MCF 10A (cell line): ENCODE data around the gene PIGZ. TPM values are rescaled to one million over a fixed set of nuclear protein-coding genes. Genes with fewer than 3 reads are reported as not detected.

Source experiments
- BruUV-seq: library from RNA; stranded (reverse); fragments of 400-500 nt; replicated peaks from 2 replicates; lab custom pipeline; 2021; lab: Mats Ljungman, UMichigan
- CTCF ChIA-PET: fragments of 300-600 bp; sonication (Branson Sonifier 250); formaldehyde crosslinking; extraction: SDS; loops from one replicate; lab custom pipeline; 2021; ENCODE audit warnings: antibody characterized with exemption, inconsistent platforms; lab: Yijun Ruan, JAX
- POLR2A ChIA-PET: fragments of 300-600, 350-650 bp; sonication (Branson Sonifier 250); formaldehyde crosslinking; extraction: SDS; loops from one replicate; lab custom pipeline; 2020; ENCODE audit warnings: antibody characterized with exemption, inconsistent platforms; lab: Yijun Ruan, JAX
- DNase-seq: peaks from one replicate; pipeline ENCODE4 v3.0.0-alpha.2; 2018; ENCODE audit not compliant: unreplicated experiment
- H3K27ac Mint-ChIP-seq: one replicate; pipeline ENCODE4 v1.8.0; 2022; ENCODE audit warnings: mild to moderate bottlenecking, low read depth, mixed read lengths; ENCODE audit not compliant: unreplicated experiment
- H3K27me3 Mint-ChIP-seq: one replicate; pipeline ENCODE4 v1.8.0; 2022; ENCODE audit warnings: mixed read lengths; ENCODE audit not compliant: insufficient read depth, unreplicated experiment
- H3K36me3 Mint-ChIP-seq: one replicate; pipeline ENCODE4 v1.8.0; 2022; ENCODE audit warnings: mild to moderate bottlenecking, moderate library complexity, mixed read lengths; ENCODE audit not compliant: insufficient read depth, unreplicated experiment
- H3K4me1 Mint-ChIP-seq: one replicate; pipeline ENCODE4 v1.8.0; 2022; ENCODE audit warnings: mixed read lengths; ENCODE audit not compliant: insufficient read depth, unreplicated experiment
- H3K4me3 Mint-ChIP-seq: one replicate; pipeline ENCODE4 v1.8.0; 2022; ENCODE audit warnings: mild to moderate bottlenecking, moderate library complexity, mixed read lengths; ENCODE audit not compliant: unreplicated experiment
- H3K9me3 Mint-ChIP-seq: one replicate; pipeline ENCODE4 v1.8.0; 2022; ENCODE audit warnings: mixed read lengths; ENCODE audit not compliant: unreplicated experiment
- CTCF ChIP-seq: fragments of 200-600 bp; IDR thresholded peaks from one replicate; pipeline ENCODE4 v1.8.0; 2022; ENCODE audit warnings: antibody characterized with exemption, mild to moderate bottlenecking; ENCODE audit not compliant: unreplicated experiment
- intact Hi-C: fragments of 100-400 bp; cut with micrococcal nuclease; formaldehyde crosslinking; loops from 2 replicates; pipeline ENCODE4 v1.14.1; 2022
- total RNA-seq: library from RNA; stranded (reverse); gene quantifications from 2 replicates; pipeline ENCODE4 v1.2.3, GENCODE V29; 2022

PIGZ gene
- total RNA-seq, 1 experiment from 2014 or later, result 5.2 TPM

GRCh38 chr3:197007296-197007940 is 38.8 kb upstream of the PIGZ start:
- Mint-ChIP-seq H3K9me3 (no peaks in the 10 kb centered on the region), H3K4me3 (no peak overlapping the region), H3K4me1 (peaks cover 10% of the 10 kb centered on the region), H3K36me3 (no peaks in the 10 kb centered on the region), H3K27ac (no peak overlapping the region), H3K27me3 (no peaks in the 10 kb centered on the region)
- ChIA-PET CTCF (no interaction called here), POLR2A (no interaction called here)
- DNase-seq, result peak; percentile 32
- no peak for TF ChIP-seq CTCF
- BruUV-seq, result no TSS peak
- intact Hi-C loops, result loop anchor here (10.0 kb wide), 1 partner anchor 507 kb away; no protein-coding TSS in a partner anchor

GRCh38 chr3:197006860-197007259 is 38.2 kb upstream of the PIGZ start:
- Mint-ChIP-seq H3K27me3 (no peaks in the 10 kb centered on the region), H3K27ac (no peak overlapping the region), H3K36me3 (no peaks in the 10 kb centered on the region), H3K4me1 (peaks cover 10% of the 10 kb centered on the region), H3K4me3 (no peak overlapping the region), H3K9me3 (no peaks in the 10 kb centered on the region)
- CTCF ChIA-PET, result interaction anchor here (0.6 to 0.8 kb wide), 2 partner anchors 9 to 21 kb away, joined by 3 to 4 read pairs; no protein-coding TSS in a partner anchor
- POLR2A ChIA-PET, result no interaction called here
- no TSS peak for BruUV-seq
- no peak for TF ChIP-seq CTCF
- DNase-seq, result no peak
- intact Hi-C loops, result loop anchor here (10.0 kb wide), 1 partner anchor 508 kb away; no protein-coding TSS in a partner anchor

- DNase-seq, result no peak
- no peak for TF ChIP-seq CTCF
- BruUV-seq, result no TSS peak
- no peak overlapping the region for H3K27ac Mint-ChIP-seq
- H3K27me3 Mint-ChIP-seq, result no peaks in the 10 kb centered on the region
- CTCF ChIA-PET, result interaction anchor here (0.6 to 0.8 kb wide), 3 partner anchors 8 to 29 kb away, joined by 3 to 4 read pairs (median 3); no protein-coding TSS in a partner anchor
- peaks cover 10% of the 10 kb centered on the region for H3K4me1 Mint-ChIP-seq
- intact Hi-C loops, result loop anchor here (10.0 kb wide), 1 partner anchor 508 kb away; no protein-coding TSS in a partner anchor
- H3K9me3 Mint-ChIP-seq, result no peaks in the 10 kb centered on the region
- POLR2A ChIA-PET, result no interaction called here
- H3K4me3 Mint-ChIP-seq, result no peak overlapping the region
- H3K36me3 Mint-ChIP-seq, result no peaks in the 10 kb centered on the region
Observed at GRCh38 chr3:197006446-197006845, 37.8 kb upstream of the PIGZ start.
